Measurements from ENCODE around the gene OR6Q1.

- TF ChIP-seq MAFK (IDR thresholded peaks at IDR 0.05; ENCODE audit: low read length) (no peak), SREBF2 (CRISPR knock-in tag; IDR thresholded peaks at IDR 0.05) (no peak), TRIM28 (IDR thresholded peaks at IDR 0.05) (no peak)
These were observed 26.7 kb downstream of the OR6Q1 start for GRCh38 chr11:58057481-58057880.

All from K562 (cell line).